ENCODE data around the gene FBXL19.
"Not testable (repeated sequence)": the region's sequence is repeated elsewhere in the genome, so short reads cannot be mapped to it uniquely, and the experiment has no call there.

The FBXL19 gene

DNA sequence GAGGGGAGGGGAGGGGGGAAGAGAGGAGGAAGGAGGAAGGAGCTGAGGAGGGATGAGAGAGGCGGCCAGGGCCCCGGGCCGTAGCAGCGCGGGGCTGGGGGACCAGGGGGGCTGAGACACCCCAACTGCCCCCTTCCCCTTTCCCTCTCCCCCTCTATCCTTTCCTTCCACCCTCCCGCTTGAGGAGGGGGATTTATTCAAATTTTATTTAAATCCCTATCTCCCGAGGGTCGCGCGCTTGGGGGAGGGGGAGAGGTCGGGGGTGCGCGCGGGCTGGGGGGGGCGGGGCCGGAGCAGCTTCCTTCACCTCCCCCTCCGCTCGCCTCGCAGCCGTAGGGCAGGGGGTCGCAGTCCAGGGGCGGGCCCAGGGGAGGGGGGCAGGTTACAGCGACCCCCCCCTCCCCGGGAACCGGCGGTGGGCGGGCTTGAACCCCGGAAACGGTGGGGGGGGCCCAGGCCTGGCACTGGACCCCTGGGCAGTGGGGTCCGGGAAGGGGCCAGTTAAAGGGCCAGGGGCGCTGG, at the start of gene FBXL19:
TSS of gene FBXL19 (plus strand) at position 19 of the 522 bp plus-strand sequence. CDS start 2,183 bp downstream, outside the sequence.
- peak; percentile 66; the same call in 1 of the 2 replicates for TF ChIP-seq POLR2A (IDR thresholded peaks at IDR 0.05; ENCODE audit: low read depth, low read length)
- DNase-seq (ENCODE audit: insufficient read length, low spot score) = no peak
- FAIRE-seq = no peak

- TF ChIP-seq POLR2A (IDR thresholded peaks at IDR 0.05; ENCODE audit: low read depth, low read length) = no peak
- DNase-seq (ENCODE audit: insufficient read length, low spot score) (no peak), FAIRE-seq (no peak)
These were observed 49.0 kb upstream of the FBXL19 start for GRCh38 chr16:30874244-30874820.

GRCh38 chr16:30874821-30875717, 48.3 kb upstream of the FBXL19 start:
- peak; percentile 99 for TF ChIP-seq POLR2A (IDR thresholded peaks at IDR 0.05; ENCODE audit: low read depth, low read length)
- no peak for FAIRE-seq

DNA sequence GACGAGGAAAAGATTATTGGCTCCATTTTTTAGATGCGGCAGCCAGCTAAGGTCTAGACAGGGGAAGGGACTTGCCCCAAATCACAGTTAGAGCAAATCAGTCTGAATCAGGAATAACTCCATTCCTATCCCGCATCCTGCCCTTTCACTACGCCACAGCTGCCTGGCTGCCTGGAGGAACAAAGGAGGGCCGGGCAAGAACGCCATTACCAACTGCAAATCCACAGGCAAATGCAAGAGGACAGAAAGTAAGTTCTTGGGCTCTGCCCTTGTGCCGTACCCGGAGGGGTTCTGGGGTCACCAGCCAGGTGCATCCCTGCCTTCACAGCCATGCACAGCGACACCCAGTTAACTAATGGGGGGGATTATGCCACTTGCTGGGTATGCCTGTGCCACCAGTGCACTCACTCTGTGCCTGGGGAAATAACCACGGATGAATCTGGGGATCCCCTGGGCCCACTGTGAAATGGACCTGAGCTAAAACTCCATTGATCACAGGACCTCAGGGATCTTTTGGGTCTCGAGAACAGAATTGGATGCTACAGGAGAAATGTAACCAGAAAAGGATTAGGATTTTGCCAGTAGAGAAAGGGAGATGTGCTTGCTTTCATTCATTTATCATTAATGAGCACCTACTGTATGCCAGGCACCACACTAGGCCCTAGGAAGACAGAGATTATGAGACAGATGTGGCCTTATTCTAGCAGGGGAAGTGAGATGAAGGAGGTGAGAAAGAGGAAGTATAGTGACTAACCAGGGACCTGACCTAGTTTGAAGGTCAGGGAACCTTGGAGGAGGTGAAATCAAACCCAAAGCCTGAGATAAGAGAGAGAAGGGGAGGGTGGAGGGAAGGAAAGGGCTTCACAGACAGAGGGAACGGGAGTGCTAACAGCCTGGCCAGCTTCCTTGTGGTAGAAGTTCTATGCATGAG, 47.2 kb upstream of the FBXL19 start:
- TF ChIP-seq POLR2A (IDR thresholded peaks at IDR 0.05; ENCODE audit: low read depth, low read length) = 0 out of 2 replicates have a peak, but pooled peaks have one; percentile 34
- FAIRE-seq = no peak
- no peak for DNase-seq (ENCODE audit: insufficient read length, low spot score)

More at GRCh38 chr16:30874821-30875717, 48.3 kb upstream of the FBXL19 start:
- DNase-seq (ENCODE audit: insufficient read length, low spot score) = peak; percentile 85

DNA sequence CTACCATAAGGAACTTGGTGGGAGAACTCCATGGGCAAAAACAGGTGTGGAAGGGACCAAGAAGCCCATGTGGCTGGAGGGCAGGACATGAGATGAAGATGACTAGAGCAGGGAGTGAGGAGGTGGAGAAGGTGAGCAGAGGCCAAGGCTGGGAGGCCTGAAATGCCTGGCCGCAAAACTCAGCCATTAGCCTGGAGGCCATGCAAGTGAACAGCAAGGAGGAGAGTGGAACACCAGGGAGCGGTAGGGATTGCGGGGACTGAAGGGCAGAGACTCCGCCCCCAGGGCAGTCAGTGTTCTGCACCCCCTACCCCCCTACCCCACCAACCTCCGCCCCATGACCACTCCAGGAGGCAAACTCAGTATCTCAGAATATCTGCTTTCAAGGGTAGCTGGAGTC, 46.5 kb upstream of the FBXL19 start:
- DNase-seq (ENCODE audit: insufficient read length, low spot score) (no peak), FAIRE-seq (no peak)
- TF ChIP-seq POLR2A (IDR thresholded peaks at IDR 0.05; ENCODE audit: low read depth, low read length) = no peak

GRCh38 chr16:30882429-30883310, 40.7 kb upstream of the FBXL19 start:
- no peak for TF ChIP-seq POLR2A (IDR thresholded peaks at IDR 0.05; ENCODE audit: low read depth, low read length)
- DNase-seq (ENCODE audit: insufficient read length, low spot score) (no peak), FAIRE-seq (no peak)

DNA sequence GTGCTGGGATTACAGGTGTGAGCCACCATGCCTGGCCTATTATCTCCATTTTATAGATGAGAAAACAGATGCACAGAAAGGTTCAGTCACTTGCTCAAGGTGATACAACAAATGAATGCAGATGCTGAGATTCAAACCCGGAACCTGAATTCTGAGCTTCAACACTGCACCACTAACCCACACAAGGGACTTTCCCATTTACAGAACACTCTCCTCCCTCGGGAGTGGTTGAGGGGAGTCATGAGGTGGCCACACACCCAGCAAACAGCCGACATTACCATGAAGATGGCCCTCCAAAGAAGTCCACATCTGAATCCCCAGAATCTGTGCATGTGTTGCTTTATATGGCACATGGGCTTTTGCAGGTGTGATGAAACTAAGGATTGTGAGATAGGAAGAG, 38.6 kb upstream of the FBXL19 start:
- no peak for DNase-seq (ENCODE audit: insufficient read length, low spot score)
- no peak for TF ChIP-seq POLR2A (IDR thresholded peaks at IDR 0.05; ENCODE audit: low read depth, low read length)
- no peak for FAIRE-seq

- no peak for TF ChIP-seq POLR2A (IDR thresholded peaks at IDR 0.05; ENCODE audit: low read depth, low read length)
- DNase-seq (ENCODE audit: insufficient read length, low spot score) = no peak
- no peak for FAIRE-seq
These were observed 38.2 kb upstream of the FBXL19 start for GRCh38 chr16:30885196-30885595.

GRCh38 chr16:30886145-30886544, 37.2 kb upstream of the FBXL19 start:
- TF ChIP-seq POLR2A (IDR thresholded peaks at IDR 0.05; ENCODE audit: low read depth, low read length) = no peak
- FAIRE-seq (no peak), DNase-seq (ENCODE audit: insufficient read length, low spot score) (no peak)

- TF ChIP-seq POLR2A (IDR thresholded peaks at IDR 0.05; ENCODE audit: low read depth, low read length) = no peak
These were observed 35.4 kb upstream of the FBXL19 start for GRCh38 chr16:30887927-30888326.

GRCh38 chr16:30888856-30889499, 34.4 kb upstream of the FBXL19 start:
- FAIRE-seq (no peak), DNase-seq (ENCODE audit: insufficient read length, low spot score) (no peak)
- no peak for TF ChIP-seq POLR2A (IDR thresholded peaks at IDR 0.05; ENCODE audit: low read depth, low read length)

More at GRCh38 chr16:30887927-30888326, 35.4 kb upstream of the FBXL19 start:
- FAIRE-seq = no peak
- DNase-seq (ENCODE audit: insufficient read length, low spot score) = no peak

DNA sequence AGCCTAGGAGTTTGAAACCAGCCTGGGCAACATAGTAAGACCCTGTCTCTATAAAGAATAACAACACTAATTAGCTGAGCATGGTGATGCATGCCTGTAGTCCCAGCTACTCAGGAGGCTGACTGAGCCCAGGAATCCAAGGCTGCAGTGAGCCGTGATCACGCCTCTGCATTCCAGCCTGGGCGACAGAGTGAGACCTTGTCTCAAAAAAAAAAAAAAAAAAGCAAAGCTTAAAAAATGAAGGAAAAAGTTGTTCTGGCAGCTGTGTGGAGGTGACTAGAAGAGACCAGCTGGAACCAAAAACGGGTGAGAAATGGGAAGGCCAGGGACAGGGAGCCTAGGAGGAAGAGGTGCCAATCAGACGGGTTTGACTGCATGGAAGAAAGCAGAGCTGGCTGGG, 33.7 kb upstream of the FBXL19 start:
- no peak for DNase-seq (ENCODE audit: insufficient read length, low spot score)
- FAIRE-seq = no peak
- TF ChIP-seq POLR2A (IDR thresholded peaks at IDR 0.05; ENCODE audit: low read depth, low read length) = no peak

GRCh38 chr16:30891043-30891823, 32.1 kb upstream of the FBXL19 start:
- not testable (repeated sequence) for DNase-seq (ENCODE audit: insufficient read length, low spot score); FAIRE-seq

Measured in H54 (cell line).